ENCODE results near the gene CMKLR1. TPM values are rescaled to one million over a fixed set of nuclear protein-coding genes. Genes with fewer than 3 reads are reported as not detected.

Gene CMKLR1
- total RNA-seq, 1 experiment from 2014 or later = not detected

DNA sequence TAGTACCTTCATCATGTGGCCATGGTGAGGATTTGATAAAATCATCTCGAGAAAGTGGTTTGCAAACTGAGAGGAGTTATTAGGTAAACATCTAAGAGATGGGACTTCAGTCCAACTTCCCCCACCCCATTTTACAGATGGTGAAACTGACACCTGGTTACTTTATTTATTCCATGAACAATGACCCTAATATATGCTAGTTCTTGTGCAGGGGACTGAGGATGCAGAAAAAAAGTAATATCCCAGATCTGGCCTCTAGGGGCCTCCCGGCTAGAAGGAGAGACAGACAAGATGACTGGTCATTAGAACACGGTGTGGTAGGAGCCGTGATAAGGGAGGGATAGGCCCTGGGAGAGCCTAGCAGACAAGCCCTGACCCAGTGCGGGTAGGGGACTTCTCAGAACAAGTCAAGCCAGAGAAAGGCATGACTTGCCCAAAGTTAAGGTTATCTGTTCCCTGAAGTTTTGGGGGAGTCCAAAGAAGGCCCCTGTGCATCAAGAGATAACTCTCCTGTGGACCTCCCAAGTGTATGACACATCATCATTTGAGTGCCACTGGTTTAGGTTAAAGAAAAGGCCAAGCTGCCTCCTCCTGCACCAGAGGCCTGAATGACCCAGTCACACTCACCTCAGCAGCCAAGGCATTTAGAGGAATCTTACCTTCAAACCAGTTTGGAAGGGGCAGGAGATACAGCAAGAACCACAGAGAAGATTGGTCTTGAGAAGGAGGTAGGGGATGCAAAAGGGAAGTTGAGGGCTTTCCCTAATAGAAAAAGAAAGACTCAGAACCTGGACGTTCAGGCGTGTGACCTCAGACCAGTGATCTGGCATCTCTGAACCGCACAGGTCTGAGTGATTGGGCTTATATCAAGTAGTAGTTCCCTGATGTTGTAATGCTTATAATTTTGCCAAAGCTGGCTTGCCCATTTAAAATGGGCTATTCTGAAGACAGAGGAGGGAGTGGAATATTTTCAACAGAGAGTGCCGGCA, 1.6 kb downstream of the CMKLR1 start:
- peak; percentile 33 for DNase-seq (ENCODE audit: low spot score)

DNA sequence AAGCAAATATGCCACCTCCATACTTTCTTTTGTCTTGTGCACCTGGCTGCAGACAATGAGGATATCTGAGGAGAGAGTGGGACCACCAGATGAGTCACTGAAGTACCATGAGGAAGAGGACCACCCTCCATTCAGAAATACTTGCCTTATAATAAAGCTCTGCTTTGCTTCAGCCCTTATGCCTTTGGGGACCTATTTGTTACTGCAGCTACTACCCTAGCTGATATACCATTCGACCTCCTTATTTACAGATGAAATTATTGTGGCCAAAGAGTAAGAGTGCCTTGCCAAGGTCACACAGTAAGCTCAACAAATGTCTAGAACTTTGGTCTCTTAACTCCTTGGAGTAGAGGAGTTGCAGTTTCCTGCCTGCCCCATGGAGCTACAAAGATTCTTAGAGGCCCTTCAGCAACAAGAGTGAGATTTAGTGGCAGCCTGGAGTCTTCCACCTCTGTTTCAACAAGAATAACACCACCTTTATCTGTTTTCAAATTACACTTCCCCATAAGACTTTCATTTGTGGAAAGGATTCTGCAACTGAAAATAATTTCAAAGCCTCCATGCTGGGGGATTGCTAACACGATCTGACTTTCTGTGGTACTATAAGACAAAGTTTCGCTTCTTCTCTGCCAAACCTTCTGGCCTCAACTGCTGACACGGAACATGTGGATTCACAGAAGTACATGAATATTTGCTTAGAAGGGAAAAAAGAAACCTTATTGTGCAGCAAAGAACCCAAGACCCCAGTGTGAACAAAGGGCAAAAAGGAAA, 3.6 kb downstream of the CMKLR1 start:
- DNase-seq (ENCODE audit: low spot score) = no peak

DNA sequence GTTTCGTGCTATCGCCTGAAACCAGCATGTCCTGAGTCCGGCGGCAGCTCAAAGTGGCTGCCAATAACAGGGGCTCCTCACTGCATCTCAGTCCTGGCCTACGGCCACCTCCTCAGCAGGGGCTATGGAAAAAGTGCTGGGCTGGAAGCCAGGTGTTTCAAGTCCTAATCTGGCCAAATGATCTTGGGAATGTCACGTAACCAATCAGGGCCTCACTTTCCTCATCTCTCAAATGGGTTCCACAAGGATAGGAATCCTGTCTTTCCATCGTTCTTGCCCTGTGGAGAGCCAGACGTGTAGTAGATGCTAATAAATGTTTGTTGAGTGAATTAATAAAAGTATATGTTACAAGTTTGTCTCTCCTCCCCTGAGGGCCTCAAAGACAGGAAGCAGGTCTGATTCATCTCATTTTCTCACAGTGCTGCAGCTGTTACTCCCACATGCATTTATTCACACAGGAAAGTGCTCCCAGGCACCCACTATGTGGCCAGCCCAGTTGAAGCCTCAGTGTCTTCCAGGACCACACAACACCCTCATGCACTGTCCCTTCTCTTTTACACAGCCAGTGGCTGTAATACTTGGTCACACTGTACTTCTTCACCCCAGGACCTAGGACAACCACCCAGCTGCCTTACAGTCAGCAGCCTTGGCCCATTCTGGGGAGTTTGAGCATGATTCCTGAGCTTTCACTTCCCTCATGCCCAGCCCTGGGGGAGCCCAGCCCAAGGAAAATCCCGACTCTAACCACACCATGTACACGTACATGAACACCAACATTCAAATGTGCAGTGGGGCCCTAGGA, 5.0 kb downstream of the CMKLR1 start:
- DNase-seq (ENCODE audit: low spot score) = no peak

DNA sequence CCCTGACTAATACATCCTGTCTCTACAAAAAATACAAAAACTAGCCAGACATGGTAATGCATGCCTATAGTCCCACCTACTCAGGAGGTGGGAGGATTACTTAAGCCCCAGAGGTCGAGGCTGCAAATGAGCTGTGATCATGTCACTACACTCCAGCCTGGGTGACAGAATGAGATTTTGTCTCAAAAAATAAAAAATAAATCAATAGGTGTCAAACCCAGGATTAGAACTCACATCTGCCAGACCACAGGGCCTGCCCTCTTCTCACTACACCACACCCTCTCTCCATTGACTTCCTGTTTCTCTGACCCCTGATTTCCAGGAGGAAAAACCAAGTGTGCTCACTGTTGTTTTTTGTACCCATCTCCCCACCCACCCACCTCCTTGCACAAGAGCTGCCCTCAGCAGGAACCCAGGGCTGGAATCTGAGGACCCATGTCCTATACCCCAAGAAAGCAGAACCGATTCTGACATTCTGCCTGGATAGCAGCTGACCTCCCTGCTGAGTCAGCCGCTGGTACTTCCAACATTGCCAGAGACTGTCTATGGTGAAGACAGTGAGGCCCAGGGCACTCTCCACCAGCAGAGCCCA, 6.2 kb downstream of the CMKLR1 start:
- no peak for DNase-seq (ENCODE audit: low spot score)

DNA sequence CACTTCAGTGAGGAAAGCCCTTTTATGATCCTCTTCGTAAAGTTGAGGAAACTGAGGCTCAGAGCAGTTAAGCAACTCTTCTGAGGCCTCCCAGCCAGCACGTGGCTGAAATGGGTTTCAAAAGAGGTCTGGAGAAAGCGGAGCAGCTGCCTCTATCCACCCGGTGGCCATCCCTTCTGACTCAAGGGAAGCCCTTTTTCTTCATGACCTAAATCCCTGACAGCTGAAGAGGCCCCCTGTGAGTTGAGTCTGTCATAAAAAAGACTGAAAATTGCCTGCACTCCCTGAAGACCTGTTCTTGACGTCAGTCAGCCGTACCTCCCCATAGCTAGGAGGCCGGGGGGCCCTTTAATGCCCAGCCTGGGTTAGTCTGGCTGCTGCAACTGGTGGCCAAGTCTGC, 10.7 kb downstream of the CMKLR1 start:
- DNase-seq (ENCODE audit: low spot score) = no peak

DNA sequence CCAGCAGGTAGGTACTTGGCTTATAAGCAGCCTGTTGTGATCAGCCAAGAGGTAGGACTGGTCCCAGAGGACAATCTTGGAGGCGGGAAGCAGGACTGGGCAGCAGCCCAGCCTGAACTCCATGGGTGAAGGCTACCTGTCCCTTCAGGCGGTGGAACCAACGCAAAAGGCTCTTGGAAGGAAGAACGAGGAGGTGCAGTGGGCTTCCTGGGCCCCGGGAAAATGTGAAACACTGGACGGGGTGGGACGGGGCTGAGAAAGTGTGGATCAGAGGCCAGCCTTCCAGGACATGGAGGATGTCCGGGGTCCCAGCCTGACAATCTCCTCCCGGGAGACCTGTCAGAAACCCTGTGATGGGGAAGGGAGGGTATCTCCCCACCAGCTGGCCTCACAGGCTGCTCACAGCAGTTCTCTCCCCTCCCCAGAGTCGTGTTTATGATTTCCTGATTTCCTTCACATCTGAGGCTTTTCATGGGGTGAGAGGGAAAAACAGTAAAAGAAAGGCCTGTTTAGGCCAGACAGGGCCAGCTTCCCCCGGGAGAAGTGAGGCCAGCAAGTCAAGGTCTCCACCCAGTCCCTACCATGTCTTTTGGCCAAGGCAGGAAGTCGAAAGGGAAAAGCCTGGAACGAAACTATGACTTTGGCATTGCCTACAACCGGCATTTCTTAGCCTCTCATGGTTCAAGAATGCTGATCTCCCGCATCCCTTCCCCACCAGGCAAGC, 11.3 kb downstream of the CMKLR1 start:
- no peak for DNase-seq (ENCODE audit: low spot score)

DNA sequence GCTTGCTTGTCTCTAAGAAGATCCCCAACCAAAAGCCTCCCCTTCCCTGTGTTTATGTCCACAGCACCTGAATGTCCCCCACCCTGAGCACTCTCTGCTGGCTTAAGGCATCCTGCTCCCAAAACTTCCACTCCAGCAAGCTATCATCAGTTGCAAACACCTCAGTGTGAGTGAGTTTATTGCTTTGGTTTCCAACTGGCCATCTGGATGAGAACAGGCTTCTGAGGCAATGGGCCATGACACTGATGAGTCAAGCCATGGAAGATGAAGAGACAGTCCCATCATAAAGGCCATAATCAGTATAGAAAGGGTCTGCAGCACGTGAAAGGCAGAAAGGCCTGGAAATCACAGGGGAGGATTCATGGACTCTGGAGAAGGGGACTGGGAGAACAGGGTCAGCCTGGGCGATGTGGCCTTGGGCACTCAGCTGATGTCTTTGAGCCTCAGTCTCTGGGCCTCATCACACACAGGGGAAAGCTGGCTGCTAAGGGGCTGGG, 12.8 kb downstream of the CMKLR1 start:
- no peak for DNase-seq (ENCODE audit: low spot score)

DNA sequence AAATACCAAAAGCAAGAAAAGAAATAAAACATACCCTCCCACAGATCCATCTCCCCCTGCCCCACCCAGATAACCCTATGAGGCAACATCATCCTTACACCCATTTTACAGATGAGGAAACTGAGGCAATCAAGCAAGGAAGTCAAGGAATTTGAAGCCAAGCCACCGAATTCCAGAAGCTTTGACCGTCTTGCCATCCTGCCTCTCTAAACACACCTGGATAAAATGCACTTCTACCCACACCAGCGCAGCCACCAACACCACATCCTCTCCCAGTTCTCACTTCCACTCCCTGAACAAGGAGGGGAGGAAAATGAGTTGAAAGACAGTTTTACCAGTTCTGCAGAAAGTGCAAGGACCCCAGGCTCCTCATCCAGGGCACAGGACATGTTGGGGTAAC, 13.6 kb downstream of the CMKLR1 start:
- DNase-seq (ENCODE audit: low spot score) = no peak

DNA sequence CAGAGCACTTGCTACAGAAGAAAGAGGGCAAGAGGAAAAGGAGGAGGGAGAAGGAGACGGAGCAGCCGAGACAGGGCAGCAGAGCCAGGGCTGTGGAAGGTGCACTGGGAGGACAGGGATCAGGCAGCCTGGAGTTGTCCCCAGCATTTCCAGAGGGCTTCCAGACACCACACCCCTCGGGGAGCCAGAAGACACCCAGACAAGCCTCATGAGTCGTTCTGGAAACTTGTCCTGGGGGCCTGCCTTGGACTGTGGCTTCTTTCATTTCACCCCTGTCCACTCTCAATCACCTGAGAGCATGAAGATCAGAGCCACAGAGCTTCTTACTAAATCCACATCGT, 14.1 kb downstream of the CMKLR1 start:
- DNase-seq (ENCODE audit: low spot score) = no peak

DNA sequence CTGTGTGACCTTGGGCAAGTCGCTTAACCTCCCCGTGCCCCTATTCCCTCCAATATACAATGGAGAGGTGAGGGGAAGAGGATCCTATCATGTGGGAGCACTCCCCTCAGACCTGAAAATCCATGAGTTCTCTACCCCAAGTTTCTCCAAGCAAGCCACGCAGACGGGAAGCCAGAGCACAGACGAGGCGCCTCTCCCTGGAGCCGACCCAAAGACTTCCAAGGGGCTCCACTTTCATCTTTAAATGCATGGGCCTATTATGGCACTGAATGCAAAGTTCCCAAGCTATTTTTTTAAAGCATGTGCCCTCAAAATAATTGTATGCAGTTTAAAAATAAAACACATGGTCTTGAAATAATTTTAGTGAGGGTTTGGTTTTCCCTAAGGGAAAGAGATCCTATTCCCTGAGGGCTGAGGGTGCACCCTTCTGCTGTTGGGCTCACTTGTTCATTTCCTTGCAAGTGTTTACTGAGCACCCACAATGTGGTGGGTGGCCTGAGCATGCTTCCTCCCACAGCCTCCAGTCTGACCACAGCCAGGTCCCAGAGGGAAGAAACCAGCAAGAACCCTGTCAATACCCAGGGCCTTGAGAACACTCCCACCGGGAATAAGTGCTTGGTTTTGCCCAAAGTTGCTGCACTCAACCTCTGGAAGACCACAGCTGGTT, 14.6 kb downstream of the CMKLR1 start:
- no peak for DNase-seq (ENCODE audit: low spot score)

DNA sequence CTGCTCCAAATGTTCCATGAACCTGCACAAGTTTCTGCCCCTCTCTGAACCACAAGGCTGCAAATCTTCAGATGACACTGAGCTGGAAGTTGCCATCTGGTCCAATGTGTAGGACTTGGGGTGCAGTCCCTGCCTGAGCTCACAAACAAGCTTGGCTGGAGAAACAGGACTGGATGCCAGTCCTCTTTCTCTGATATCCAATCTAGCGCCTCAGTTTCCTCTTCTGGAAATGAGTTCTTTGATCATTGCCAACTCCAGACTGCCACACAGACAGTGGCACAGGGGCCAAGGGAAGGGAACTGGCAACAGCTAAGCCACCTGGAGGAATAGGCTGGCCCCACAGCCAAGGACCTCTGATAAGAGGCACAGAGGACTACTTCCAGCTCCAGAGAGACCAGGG, 15.5 kb downstream of the CMKLR1 start:
- DNase-seq (ENCODE audit: low spot score) = no peak

DNA sequence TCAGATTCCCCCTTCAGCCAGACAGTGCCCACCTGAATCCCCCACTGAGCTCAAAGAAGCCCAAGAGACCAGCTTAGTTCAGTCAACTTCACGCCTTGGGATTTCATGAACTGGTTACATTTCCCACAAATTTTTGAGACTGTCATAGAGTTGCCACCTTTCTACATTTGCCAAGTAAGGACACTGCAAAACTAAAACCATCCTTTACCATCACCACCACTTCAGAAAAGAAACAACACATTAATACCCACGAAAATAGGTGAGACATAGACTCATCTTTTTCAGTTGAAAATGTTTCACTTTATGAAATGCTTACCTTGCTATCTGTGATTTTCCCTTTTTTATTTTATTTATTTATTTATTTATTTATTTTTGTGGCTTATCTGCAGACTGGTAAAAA, 16.1 kb downstream of the CMKLR1 start:
- DNase-seq (ENCODE audit: low spot score) = no peak

DNA sequence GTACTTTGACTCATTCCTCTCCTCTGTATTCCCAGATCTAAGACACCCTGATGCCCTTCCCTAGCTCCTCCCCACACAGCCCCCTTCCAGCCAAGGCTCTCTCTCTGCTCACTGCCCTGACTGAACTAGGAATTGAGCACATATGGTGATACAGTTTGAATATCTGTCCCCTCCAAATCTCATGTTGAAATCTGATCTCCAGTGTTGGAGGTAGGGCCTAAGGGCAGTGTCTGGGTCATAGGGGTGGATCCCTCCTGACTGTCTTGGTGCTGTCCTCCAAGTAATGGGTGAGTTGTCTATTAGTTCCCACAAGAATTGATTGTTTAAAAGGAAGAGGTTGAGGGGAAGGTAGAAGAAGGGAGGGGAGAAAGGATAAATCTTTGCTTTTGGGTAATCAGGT, 17.4 kb downstream of the CMKLR1 start:
- no peak for DNase-seq (ENCODE audit: low spot score)

DNA sequence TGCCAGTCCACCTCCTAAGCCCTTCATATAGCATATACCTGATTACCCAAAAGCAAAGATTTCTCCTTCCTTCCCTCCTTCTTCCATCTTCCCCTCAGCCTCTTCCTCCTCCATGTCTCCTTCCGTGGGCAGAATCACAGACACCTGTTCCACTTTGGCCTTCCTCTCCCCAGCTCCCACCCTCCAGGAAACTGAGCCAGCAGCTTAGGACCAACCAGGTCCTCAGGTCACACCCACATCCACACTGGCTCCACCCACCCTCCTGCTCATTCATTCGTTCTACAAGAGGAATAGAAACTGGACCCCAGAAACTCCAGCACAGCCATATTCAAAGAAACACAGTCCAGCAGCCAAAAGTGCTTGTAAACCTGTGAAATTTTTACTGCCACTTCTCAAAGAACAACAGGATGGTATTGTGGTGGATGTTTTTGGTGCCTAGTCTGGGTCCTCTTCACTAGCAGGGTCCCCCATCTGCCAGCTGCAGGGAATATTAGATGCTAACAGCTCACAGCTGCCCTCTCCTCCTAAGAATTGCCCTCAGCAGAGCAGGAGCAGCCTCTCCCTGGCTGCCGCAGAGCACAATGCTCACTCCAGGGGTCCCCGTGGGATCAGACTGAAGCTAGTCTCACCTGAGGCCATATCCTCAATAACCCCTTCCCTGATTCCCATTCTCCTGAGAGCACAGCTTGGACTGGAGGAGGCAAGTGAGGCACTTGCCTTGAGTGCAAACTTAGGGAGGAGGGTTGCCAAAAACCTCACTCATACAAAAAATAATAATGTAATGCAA, 18.4 kb downstream of the CMKLR1 start:
- no peak for DNase-seq (ENCODE audit: low spot score)

DNA sequence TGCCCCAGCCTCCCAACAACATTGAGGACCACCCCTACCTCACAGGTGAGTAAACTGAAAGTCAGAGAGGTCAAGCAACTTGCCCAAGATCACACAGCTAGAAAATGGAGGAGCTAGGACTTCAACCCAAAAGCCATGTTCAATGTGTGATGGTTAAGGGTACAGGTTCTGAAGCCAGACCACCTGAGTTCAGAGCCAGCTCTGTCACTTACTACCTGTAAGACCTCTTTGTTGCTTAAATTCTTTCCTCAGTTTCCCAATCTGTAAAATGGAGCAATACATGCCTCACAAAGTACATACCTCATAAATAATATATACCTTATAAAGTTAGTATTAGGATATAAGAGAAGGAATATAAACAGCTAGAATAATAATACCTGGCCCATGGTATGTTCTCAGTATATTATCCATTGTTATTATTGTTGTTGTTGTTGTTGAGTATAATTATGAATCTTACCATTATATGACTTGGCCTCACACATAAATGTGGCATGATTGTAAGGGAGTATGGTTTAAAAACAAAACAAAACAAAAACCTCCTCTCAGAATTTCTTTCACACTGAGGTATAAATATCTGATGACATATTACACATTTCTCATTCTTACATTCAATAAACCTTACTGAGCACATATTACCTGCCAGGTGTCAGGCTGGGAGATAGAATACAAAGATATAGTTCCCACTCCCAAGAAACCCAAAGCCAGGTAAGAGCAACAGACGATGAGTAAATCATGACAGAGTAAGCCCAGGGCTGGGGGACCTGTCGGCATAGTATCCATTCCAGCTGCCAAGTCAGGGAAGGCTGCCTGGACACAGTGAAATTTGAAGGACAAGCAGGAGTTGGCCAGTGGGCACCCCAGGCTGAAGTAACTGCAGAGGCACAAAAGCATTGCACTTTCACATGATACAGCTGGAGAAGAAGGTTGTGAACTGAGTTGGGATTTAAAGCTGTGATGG, 19.6 kb downstream of the CMKLR1 start:
- DNase-seq (ENCODE audit: low spot score) = no peak

DNA sequence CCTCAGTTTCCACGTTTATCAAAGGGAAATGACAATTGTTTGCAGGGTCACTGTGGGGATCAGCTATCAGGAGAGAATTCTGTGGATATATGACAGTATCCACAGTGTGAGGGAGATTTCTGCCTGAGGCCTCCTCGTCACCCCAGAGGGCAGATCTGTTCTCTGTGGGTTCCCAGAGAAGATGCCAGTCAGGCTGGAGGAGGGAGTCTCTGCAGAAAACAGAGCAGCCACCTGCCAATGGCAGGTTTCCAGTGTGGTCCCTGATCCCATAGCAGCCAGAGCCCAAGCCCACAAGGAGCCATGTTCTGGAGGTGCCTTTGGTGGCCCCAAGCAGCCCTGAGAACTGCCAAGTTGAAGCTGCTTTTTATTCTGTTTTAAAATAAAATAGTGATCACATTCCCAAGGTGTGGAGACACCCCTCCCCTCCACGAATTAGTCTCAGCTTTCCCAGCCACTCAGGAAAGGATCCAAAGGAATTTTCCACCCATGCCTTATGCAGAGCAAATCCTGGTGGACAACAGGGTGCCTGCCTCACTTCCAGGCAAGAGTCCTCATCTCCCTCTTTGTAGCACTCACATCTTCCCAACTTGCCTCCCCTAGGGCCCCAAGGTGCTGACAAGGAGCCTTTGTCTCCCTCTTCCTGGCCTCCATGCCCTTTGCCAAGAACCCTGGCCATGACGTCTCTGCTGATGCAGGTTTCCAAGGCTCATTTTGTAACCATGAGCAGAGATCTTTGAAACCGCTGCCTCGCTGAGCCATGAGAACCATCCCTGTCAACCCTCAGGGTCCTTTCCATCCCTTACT, 20.4 kb downstream of the CMKLR1 start:
- DNase-seq (ENCODE audit: low spot score) = no peak

Data from HT-29 (cell line).